H1 (cell line): Measurements from ENCODE around the gene OSBPL5. TPM values are rescaled to one million over a fixed set of nuclear protein-coding genes. Genes with fewer than 3 reads are reported as not detected.

Experiments
- CTCF ChIA-PET: fragments of 300-600 bp; sonication (Branson Sonifier 250); formaldehyde crosslinking; loops from one replicate; lab custom pipeline; 2021; ENCODE audit not compliant: partially characterized antibody; lab: Charles Lee
- POLR2A ChIA-PET: fragments of 300-600 bp; sonication (Branson Sonifier 250); formaldehyde crosslinking; loops from one replicate; lab custom pipeline; 2021; ENCODE audit warnings: inconsistent platforms; ENCODE audit not compliant: partially characterized antibody; lab: Charles Lee
- DNase-seq, 2 experiments: peaks; one replicate each; pipeline versions ENCODE4 v3.0.0 to v3.0.0-alpha.2; 2010 to 2022; ENCODE audit warnings: low spot score in 2 of 2, low read depth in 1 of 2, mixed read lengths in 1 of 2
- FAIRE-seq: peaks from 2 replicates; lab custom pipeline; 2011; peaks lifted over from hg19 to GRCh38; lab: Jason Lieb, UNC
- H2AFZ ChIP-seq: 2 replicates; pipeline ENCODE4 v1.8.1; 2012; ENCODE audit warnings: low read length, inconsistent platforms
- H2AK5ac ChIP-seq: 2 replicates; pipeline ENCODE4 v1.6.1; 2013; ENCODE audit warnings: low read depth, low read length
- H2BK120ac ChIP-seq: replicated peaks from 2 replicates; pipeline ENCODE3; 2013; ENCODE audit warnings: low read depth, low read length, inconsistent platforms
- H2BK12ac ChIP-seq: 2 replicates; pipeline ENCODE4 v1.6.1; 2013; ENCODE audit warnings: low read depth, low read length
- H2BK15ac ChIP-seq: 2 replicates; pipeline ENCODE4 v1.6.1; 2013; ENCODE audit warnings: low read length
- H2BK20ac ChIP-seq: 2 replicates; pipeline ENCODE4 v1.6.1; 2013; ENCODE audit warnings: low read length
- H2BK5ac ChIP-seq: 2 replicates; pipeline ENCODE4 v1.6.1; 2013; ENCODE audit warnings: low read depth, low read length
- H3K14ac ChIP-seq: 2 replicates; pipeline ENCODE4 v1.6.1; 2013; ENCODE audit warnings: inconsistent platforms; ENCODE audit not compliant: insufficient read length
- H3K18ac ChIP-seq: 2 replicates; pipeline ENCODE4 v1.6.1; 2013; ENCODE audit warnings: low read length; ENCODE audit errors: extremely low read depth
- H3K23ac ChIP-seq: 2 replicates; pipeline ENCODE4 v1.6.1; 2013; ENCODE audit warnings: inconsistent platforms; ENCODE audit not compliant: insufficient read length
- H3K23me2 ChIP-seq: 2 replicates; pipeline ENCODE4 v1.6.1; 2013; ENCODE audit warnings: low read depth, low read length
- H3K27ac ChIP-seq: 2 replicates; pipeline ENCODE4 v1.6.1; 2011; ENCODE audit warnings: low read depth, low read length, inconsistent platforms
- H3K27me3 ChIP-seq, 4 experiments: replicated peaks in 1 of 4; 1 replicate in 1 of 4; 2 replicates in 3 of 4; pipeline versions ENCODE4 v1.6.1 to v1.8.1; 2011 to 2013; ENCODE audit warnings: low read length in 3 of 4, mild to moderate bottlenecking in 3 of 4, inconsistent platforms in 2 of 4, mixed read lengths in 2 of 4, moderate library complexity in 1 of 4; ENCODE audit not compliant: control insufficient read depth in 3 of 4, insufficient read depth in 3 of 4; ENCODE audit errors: extremely low read depth in 1 of 4
- H3K36me3 ChIP-seq, 4 experiments: 2 replicates each; pipeline versions ENCODE4 v1.6.1 to v1.8.1; 2011 to 2013; ENCODE audit warnings: mild to moderate bottlenecking in 4 of 4, low read length in 3 of 4, moderate library complexity in 2 of 4, control low read depth in 1 of 4, inconsistent platforms in 1 of 4; ENCODE audit not compliant: insufficient read depth in 4 of 4, control insufficient read depth in 2 of 4
- H3K4ac ChIP-seq: replicated peaks from 2 replicates; pipeline ENCODE3; 2013; ENCODE audit warnings: low read length, low read depth, mixed read lengths, inconsistent platforms; ENCODE audit not compliant: insufficient read length
- H3K4me1 ChIP-seq, 4 experiments: replicated peaks in 1 of 4; 1 replicate in 1 of 4; 2 replicates in 3 of 4; pipeline versions ENCODE4 v1.6.1 to v1.8.1; 2011 to 2013; ENCODE audit warnings: low read length in 3 of 4, inconsistent platforms in 2 of 4, mixed read lengths in 1 of 4; ENCODE audit not compliant: insufficient read depth in 4 of 4, control insufficient read depth in 3 of 4
- H3K4me2 ChIP-seq, 2 experiments: 2 replicates each; pipeline versions ENCODE4 v1.6.1 to v1.8.1; 2011 to 2013; ENCODE audit warnings: low read depth in 2 of 2, low read length in 2 of 2, control low read depth in 1 of 2, inconsistent platforms in 1 of 2, mild to moderate bottlenecking in 1 of 2; ENCODE audit not compliant: insufficient read depth in 1 of 2
- H3K4me3 ChIP-seq, 4 experiments: fragments of 200-600, 300-600 bp in 1 of 4; sonication (generic), shearing (Covaris generic), sonication (Bioruptor Twin) in 1 of 4; 2 replicates each; pipeline versions ENCODE4 v1.5.1 to v1.8.1; 2011 to 2016; ENCODE audit warnings: low read length in 4 of 4, low read depth in 3 of 4, control low read depth in 2 of 4, inconsistent platforms in 2 of 4, mild to moderate bottlenecking in 2 of 4, mixed read lengths in 1 of 4, moderate library complexity in 1 of 4; ENCODE audit not compliant: insufficient read depth in 2 of 4; ENCODE audit errors: extremely low read depth in 1 of 4
- H3K56ac ChIP-seq: replicated peaks from 2 replicates; pipeline ENCODE3; 2013; ENCODE audit warnings: low read depth, mild to moderate bottlenecking, mixed read lengths, low read length, inconsistent platforms; ENCODE audit not compliant: insufficient read length
- H3K79me1 ChIP-seq: 2 replicates; pipeline ENCODE4 v1.6.1; 2013; ENCODE audit warnings: low read depth, low read length, control low read depth
- H3K79me2 ChIP-seq, 2 experiments: 2 replicates each; pipeline versions ENCODE4 v1.6.1 to v1.8.1; 2012 to 2013; ENCODE audit warnings: low read length in 2 of 2, mild to moderate bottlenecking in 2 of 2, inconsistent platforms in 1 of 2; ENCODE audit not compliant: insufficient read depth in 2 of 2, control insufficient read depth in 1 of 2
- H3K9ac ChIP-seq, 4 experiments: replicated peaks in 1 of 4; 1 replicate in 1 of 4; 2 replicates in 3 of 4; pipeline versions ENCODE4 v1.6.1 to v1.8.1; 2011 to 2013; ENCODE audit warnings: low read depth in 3 of 4, low read length in 3 of 4, control low read depth in 2 of 4, mild to moderate bottlenecking in 2 of 4, moderate library complexity in 2 of 4, inconsistent platforms in 1 of 4; ENCODE audit errors: extremely low read depth in 1 of 4
- H3K9me3 ChIP-seq, 2 experiments: 2 replicates each; pipeline versions ENCODE4 v1.6.1 to v1.8.1; 2012 to 2013; ENCODE audit warnings: mild to moderate bottlenecking in 2 of 2, moderate library complexity in 2 of 2, control low read depth in 1 of 2, inconsistent platforms in 1 of 2, low read depth in 1 of 2, low read length in 1 of 2, mixed read lengths in 1 of 2; ENCODE audit not compliant: insufficient read depth in 2 of 2
- H4K20me1 ChIP-seq, 2 experiments: replicated peaks in 1 of 2; 2 replicates each; pipeline versions ENCODE3 to v1.8.1; 2011 to 2013; ENCODE audit warnings: inconsistent platforms in 2 of 2, low read length in 2 of 2, mild to moderate bottlenecking in 1 of 2; ENCODE audit not compliant: insufficient read depth in 2 of 2, control insufficient read depth in 1 of 2
- H4K5ac ChIP-seq: 2 replicates; pipeline ENCODE4 v1.6.1; 2013; ENCODE audit warnings: low read length, low read depth, mixed read lengths, inconsistent platforms; ENCODE audit not compliant: insufficient read length
- H4K8ac ChIP-seq: 2 replicates; pipeline ENCODE4 v1.8.0; 2013; ENCODE audit warnings: mild to moderate bottlenecking, moderate library complexity, low read length, inconsistent platforms; ENCODE audit not compliant: insufficient read depth; ENCODE audit errors: extremely low read depth
- H4K91ac ChIP-seq: replicated peaks from 2 replicates; pipeline ENCODE3; 2013; ENCODE audit warnings: low read length, mixed read lengths, inconsistent platforms; ENCODE audit not compliant: insufficient read length
- GTF2F1 ChIP-seq: IDR thresholded peaks from 2 replicates; pipeline ENCODE4 v1.6.1; 2012; ENCODE audit warnings: low read depth, low read length, improper control_type of control experiment, borderline replicate concordance
- WGBS, 2 experiments: shearing (Covaris generic) in 1 of 2; methylation state at CpG; one replicate each; pipeline versions ENCODE4 v1.1.6 to v1.1.7; 2013 to 2015; ENCODE audit warnings: low lambda C conversion rate in 2 of 2, mixed read lengths in 2 of 2, inconsistent platforms in 1 of 2, low coverage in 1 of 2, missing lambda C conversion rate in 1 of 2; ENCODE audit not compliant: insufficient replicate concordance in 2 of 2, insufficient coverage in 1 of 2, insufficient read length in 1 of 2; ENCODE audit errors: extremely low coverage in 1 of 2, missing lambda C conversion rate in 1 of 2; 5-methylcytosine and 5-hydroxymethylcytosine counted together
- polyA plus RNA-seq, 7 experiments: library from polyadenylated mRNA; depleted of rRNA in 3 of 7; stranded (reverse) in 5 of 7; unstranded in 2 of 7; fragments of >200 nt in 5 of 7; fragments of 200-250 nt in 2 of 7; gene quantifications; 1 replicate in 5 of 7; 2 replicates in 1 of 7; 4 replicates in 1 of 7; pipeline versions ENCODE4 v1.2.1 to v1.2.3, GENCODE V29; 2011 to 2013; ENCODE audit warnings: missing spikeins in 2 of 7, mixed read lengths in 2 of 7
- total RNA-seq: library from RNA; stranded (reverse); fragmentation: NEBNext Ultra II Directional; extraction: Animal tissue kit (Norgen Biotek cat#: 25700); gene quantifications from 2 replicates; pipeline ENCODE4 v1.2.1, GENCODE V29; 2021

Gene OSBPL5
- total and polyA plus RNA-seq, 2 of the 8 experiments (the other 6 are each of a cell fraction or from before 2014, with no cell fraction given) = 3.4 to 9.9 TPM

- ChIA-PET POLR2A (no interaction called here), CTCF (interaction anchor here (1.0 kb wide), 1 partner anchor 37 kb away, joined by 3 read pairs; no protein-coding TSS in a partner anchor)
- Histone ChIP-seq H3K27me3 (no peaks in the 10 kb centered on the region), H2BK15ac (no peak overlapping the region), H2BK5ac (no peak overlapping the region), H3K27ac (no peak overlapping the region), H3K79me1 (no peaks in the 10 kb centered on the region), H3K4me2 (no peak overlapping the region), H3K23me2 (no peaks in the 10 kb centered on the region), H3K18ac (no peak overlapping the region), H2AFZ (no peak overlapping the region), H3K56ac (no peak overlapping the region), H3K23ac (no peak overlapping the region), H4K91ac (no peak overlapping the region), H3K9ac (no peak overlapping the region), H4K5ac (no peak overlapping the region), H2BK120ac (no peak overlapping the region), H3K4me1 (peaks cover 0 to 6% (median 3%) of the 10 kb centered on the region in 4 experiments; a peak in 5 of 7 replicates), H3K4ac (no peak overlapping the region), H4K20me1 (no peaks in the 10 kb centered on the region), H3K36me3 (no peaks in the 10 kb centered on the region), H3K14ac (no peak overlapping the region), H3K4me3 (no peak overlapping the region), H2BK20ac (no peak overlapping the region), H2BK12ac (no peak overlapping the region), H3K9me3 (0 out of 4 replicates have a peak, but pooled peaks cover 0 to 2% of the 10 kb centered on the region in 2 experiments), H4K8ac (no peak overlapping the region), H2AK5ac (no peak overlapping the region), H3K79me2 (no peaks in the 10 kb centered on the region)
- FAIRE-seq (no peak), DNase-seq (no peak)
- 86% methylated on average over 6 of the region's 6 CpGs; no CpG with 5 or more reads in 1 of the 2 experiments for WGBS, 2 experiments
- TF ChIP-seq GTF2F1 = no peak
Measured at GRCh38 chr11:3183523-3183922, 18.4 kb upstream of the OSBPL5 start.
